Keratinocyte (primary cell): ENCODE results near the gene CMTM2.

Source experiments
- EZH2 ChIP-seq: IDR thresholded peaks from one replicate; pipeline ENCODE4 v1.6.1; 2012; ENCODE audit warnings: inconsistent platforms, mild to moderate bottlenecking, low read length, moderate library complexity
- TF ChIP-seq, protein P1 (sequence below), 3 experiments: IDR thresholded peaks in 1 of 3; conservative IDR thresholded peaks in 1 of 3; optimal IDR thresholded peaks in 1 of 3; 2 replicates in 2 of 3; 3 replicates in 1 of 3; pipeline versions ENCODE3 to v1.5.1; 2011; ENCODE audit warnings: low read length in 3 of 3, mild to moderate bottlenecking in 3 of 3, moderate library complexity in 2 of 3, control low read depth in 1 of 3, inconsistent platforms in 1 of 3; ENCODE audit not compliant: insufficient read depth in 2 of 3; ENCODE audit errors: extremely low read depth in 1 of 3

DNA sequence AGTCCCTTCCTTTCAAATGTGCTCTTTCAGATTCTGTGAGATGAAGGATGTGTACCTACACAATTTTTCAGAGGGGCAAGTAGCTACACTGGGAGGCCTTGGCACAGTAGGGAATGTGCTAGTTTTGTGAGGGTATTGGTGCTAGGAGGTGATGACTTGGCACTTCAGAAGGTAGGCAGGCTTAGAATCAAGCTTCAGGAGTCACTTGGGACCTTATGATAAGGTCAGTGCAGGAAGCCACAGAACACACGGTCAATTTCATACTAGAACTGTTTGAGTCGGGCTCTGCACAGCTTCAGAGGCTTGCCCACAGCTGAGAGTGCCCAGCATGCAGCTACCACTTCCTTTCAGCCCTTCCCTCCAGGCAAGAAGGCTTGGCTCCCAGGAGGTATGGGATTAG lies 6.9 kb upstream of the CMTM2 start:
- TF ChIP-seq, protein P1, sequence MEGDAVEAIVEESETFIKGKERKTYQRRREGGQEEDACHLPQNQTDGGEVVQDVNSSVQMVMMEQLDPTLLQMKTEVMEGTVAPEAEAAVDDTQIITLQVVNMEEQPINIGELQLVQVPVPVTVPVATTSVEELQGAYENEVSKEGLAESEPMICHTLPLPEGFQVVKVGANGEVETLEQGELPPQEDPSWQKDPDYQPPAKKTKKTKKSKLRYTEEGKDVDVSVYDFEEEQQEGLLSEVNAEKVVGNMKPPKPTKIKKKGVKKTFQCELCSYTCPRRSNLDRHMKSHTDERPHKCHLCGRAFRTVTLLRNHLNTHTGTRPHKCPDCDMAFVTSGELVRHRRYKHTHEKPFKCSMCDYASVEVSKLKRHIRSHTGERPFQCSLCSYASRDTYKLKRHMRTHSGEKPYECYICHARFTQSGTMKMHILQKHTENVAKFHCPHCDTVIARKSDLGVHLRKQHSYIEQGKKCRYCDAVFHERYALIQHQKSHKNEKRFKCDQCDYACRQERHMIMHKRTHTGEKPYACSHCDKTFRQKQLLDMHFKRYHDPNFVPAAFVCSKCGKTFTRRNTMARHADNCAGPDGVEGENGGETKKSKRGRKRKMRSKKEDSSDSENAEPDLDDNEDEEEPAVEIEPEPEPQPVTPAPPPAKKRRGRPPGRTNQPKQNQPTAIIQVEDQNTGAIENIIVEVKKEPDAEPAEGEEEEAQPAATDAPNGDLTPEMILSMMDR (optimal IDR thresholded peaks at IDR 0.05 in 1 of 3, IDR thresholded peaks at IDR 0.05 in 1 of 3, conservative IDR thresholded peaks at IDR 0.05 in 1 of 3; ENCODE audit: extremely low read depth in 1 of 3, insufficient read depth in 2 of 3, low read length in 3 of 3) = no peak
- no peak for TF ChIP-seq EZH2
